GM21381 (cell line): Measurements from ENCODE around the gene ZG16B.

ENCODE experiments used
- ATAC-seq: cut with Tn5 transposase; IDR thresholded peaks from one replicate; pipeline ENCODE4 v1.9.1; 2021; ENCODE audit warnings: mild to moderate bottlenecking, moderate library complexity; ENCODE audit not compliant: unreplicated experiment

The ZG16B gene

GRCh38 chr16:2842340-2843000 is 12.4 kb downstream of the ZG16B start:
- ATAC-seq, result no peak

DNA sequence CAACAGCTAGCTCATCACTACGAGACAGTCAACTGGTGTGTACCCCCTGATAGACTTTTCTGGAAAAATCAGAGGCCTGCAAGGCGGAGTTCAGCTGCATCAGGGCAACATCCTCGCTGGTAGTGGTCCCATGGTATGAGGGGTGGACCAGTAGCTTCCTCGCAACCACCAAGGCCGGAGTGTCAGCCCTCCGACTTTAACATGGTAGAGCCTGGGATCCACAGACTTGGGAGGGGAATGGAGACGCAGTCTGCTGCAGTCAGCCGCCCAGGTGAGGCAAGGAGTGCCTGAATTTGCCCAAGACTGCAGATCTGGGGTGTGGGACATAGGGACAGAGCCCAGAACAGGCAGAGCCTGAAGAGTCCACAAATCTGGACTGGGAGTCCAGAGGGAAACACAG is 13.4 kb downstream of the ZG16B start:
- no peak for ATAC-seq

DNA sequence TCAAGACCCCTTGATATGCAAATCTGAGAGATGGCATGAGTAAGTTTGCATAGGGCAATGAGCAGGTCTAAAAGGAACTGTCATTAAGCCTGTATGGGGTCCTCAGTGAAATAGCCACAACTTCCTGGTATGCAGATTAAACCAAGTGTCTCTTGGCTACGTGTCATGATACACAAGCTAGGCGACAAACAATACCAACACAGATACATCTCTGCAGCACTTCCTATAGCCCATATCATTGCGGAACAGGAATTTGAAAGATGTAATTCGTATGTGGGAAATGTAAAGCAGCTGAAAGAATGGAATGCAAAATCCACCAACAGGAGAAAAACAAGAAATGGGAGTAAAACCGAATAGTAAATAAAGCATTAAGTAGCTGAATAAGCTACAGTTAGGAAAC is 15.0 kb downstream of the ZG16B start:
- no peak for ATAC-seq

- no peak for ATAC-seq
Measured at GRCh38 chr16:2846511-2847310, 16.6 kb downstream of the ZG16B start.

- ATAC-seq, result no peak
Measured at GRCh38 chr16:2848933-2849725, 19.0 kb downstream of the ZG16B start.

DNA sequence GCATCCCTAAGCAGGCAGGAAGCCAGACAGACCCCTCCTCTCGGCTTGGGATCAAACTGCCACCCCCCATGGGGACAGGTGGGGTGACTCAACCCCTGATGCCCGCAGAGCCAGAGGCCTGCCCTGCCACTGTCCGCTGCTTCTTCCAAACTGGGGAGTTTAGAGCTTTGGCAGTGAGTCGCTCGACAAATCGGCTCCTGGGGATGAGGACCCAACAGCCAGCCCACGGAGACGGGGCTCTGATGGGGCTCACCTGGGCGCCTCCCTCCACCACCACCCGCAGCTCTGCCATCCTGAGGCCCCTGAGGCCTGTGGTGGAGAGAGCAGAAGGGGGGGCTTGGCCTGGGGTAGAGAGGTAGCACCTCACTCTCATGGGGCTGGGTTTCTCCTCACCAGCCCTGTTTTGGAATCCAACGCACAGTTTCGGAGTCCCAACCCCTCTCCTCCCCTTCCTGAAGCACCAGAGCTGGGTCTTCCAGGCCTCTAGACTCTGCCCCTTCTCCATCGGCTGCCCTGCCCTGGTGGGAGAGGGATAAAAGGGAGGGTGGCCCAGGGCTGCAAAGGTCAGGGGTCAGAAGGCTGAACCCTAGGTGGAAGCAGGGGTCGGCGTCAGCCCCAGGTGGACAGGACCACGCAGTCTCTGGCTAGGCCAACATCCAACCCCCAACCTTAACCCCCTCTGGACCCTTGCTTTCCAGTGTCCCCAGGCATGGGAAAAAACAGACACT is 22.1 kb downstream of the ZG16B start:
- no peak for ATAC-seq

- no peak for ATAC-seq
Measured at GRCh38 chr16:2852731-2853507, 22.8 kb downstream of the ZG16B start.

- no peak for ATAC-seq
Measured at GRCh38 chr16:2853531-2854073, 23.5 kb downstream of the ZG16B start.

- no peak for ATAC-seq
Measured at GRCh38 chr16:2854700-2855309, 24.7 kb downstream of the ZG16B start.

DNA sequence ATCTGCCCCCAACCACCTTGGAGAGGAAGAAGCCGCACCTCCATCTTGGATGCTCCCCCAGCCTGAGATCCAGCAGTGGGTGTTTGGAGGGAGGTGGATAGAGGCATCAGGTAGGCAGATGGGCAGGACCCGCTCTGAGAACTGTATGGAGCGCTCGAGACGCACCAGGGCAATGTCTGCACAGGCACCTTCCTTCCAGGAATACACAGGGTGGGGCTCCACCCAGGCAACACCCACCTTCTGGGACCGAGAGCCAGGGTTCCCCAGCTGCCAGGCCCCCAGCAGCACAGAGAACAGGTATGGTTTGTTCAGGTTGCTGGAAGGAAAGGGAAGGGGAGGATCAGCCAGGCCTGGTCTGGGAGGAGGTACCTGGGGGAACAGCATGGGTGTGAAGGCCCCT is 25.4 kb downstream of the ZG16B start:
- no peak for ATAC-seq

GRCh38 chr16:2856061-2856670 is 26.1 kb downstream of the ZG16B start:
- ATAC-seq, result no peak

GRCh38 chr16:2856686-2857450 is 26.8 kb downstream of the ZG16B start:
- no peak for ATAC-seq

- no peak for ATAC-seq
Measured at GRCh38 chr16:2857451-2858244, 27.5 kb downstream of the ZG16B start, which contains the start of gene PRSS22. PRSS22 (minus strand) TSS chr16:2858170; CDS start chr16:2858104, 66 bp downstream.

DNA sequence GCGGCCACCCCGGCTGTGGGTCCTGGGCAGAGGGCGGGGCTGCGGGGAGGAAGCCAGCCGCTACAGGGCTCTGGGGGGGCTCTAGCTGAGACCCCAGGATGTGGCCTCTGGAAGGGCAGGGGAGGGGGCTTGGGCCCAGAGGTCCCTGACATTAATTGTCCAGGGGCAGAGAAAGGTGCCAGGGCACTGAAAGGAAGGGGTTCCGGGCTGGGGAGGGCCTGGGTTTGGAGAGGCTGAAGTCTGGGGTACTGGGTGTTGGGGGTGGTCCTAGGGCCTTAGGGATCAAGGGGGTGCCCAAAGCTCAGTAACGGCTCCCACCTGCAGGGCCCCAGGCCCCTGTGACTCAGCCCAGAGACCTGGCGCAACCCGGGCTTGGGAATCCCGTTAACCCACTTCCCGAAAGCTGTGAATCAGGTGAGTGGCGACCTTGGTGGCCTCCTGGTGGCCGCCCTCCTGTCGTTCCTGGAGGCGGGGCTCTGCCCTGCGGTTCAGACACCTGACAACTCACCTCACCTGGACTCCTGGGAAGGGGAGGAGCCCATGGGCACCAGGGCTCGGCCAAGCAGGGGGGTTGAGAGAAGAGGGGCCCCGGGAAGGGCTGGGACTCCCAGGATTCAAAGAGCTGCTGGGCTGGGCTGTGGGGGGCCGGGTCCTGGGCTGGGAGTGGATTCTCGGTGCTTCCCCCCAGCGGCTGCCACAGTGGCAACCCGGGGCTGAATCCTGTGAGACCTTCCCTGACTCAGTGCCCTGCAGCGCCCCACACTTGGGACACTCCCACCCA is 28.3 kb downstream of the ZG16B start:
- no peak for ATAC-seq

DNA sequence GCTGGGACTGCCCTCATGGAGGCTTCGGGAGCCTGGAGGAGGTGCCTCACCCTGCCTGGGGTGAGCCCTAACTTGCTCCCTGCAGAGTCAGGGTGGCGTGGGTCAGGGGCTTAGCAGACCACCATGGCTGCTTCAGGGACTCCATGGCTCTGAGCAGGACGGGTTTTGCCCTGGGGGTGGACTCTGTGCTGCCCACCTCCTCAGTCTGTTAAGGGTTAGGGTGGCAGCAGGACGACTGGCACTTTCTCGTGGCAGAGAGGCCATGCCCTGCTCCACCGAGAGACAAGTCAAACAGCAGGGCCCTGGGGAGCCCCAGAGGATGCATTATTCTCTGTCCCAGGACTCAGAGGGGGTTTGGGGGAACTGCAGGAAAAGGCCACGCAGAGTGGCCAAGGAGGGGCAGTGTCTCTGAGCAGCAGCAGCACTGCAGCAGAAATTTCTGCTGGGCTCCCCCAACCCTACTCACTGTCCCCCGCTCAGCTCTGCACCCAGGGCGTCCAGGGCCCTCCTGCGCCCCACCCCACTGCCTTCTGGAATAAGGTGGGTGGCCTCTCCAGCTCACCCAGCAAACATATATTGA is 29.7 kb downstream of the ZG16B start:
- ATAC-seq, result no peak

- ATAC-seq, result no peak
Measured at GRCh38 chr16:2860826-2861567, 30.9 kb downstream of the ZG16B start.
